Amniotic epithelial cell (primary cell): ENCODE measurements around the gene TNPO1.

Source experiments
- DNase-seq: peaks from one replicate; pipeline ENCODE4 v3.0.0-alpha.2; 2010; ENCODE audit warnings: low read depth

TNPO1 gene

DNA sequence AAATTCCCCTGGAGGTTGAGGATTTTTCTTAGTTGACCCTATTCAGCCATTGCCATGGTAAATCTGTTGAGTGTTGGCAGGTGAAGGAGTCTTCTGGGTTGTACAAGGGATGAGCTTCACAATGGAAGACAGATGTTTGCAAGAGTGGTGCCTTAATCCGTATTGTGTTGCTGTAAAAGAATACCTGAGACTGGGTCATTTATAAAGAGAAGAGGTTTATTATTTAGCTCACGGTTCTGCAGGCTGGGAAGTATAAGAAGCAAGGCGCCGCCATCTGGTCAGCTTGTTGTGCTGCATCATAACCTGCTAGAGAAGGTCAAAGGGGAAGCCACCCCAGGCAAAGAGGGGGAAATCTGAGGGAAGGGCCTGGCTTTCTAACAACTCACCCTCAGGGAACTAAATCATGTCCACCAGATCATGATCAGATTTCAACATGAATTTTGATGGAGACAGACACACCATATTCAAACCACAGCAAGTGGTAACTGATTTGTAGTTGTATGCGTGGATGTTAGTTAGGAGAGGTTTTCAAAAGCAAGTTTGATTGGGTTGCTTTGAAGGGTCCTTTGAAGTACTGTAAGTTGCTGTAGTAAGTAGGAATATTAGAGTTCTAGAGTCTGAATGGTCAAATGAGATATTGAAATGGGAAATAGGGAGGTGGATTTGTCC lies 2.5 kb downstream of the TNPO1 start:
- peak; percentile 71 for DNase-seq

DNA sequence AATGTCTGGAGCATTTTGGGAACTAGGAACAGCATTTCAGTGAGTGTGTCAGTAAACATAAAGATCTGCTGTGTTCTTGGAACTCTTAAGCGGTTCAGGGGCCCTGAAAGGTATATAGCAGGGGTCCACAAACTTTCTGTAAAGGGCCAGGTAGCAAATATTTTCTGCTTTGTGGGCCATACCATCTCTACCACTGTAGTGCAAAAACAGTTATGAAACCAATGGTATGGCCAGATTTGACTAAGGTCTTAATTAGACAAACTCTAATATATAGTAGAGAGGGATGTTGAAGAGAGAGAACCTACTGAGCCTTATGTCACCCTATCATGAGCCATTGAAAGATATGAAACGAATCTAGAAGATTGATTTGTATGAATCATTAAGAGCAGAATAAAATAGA lies 5.3 kb downstream of the TNPO1 start:
- DNase-seq: no peak

DNA sequence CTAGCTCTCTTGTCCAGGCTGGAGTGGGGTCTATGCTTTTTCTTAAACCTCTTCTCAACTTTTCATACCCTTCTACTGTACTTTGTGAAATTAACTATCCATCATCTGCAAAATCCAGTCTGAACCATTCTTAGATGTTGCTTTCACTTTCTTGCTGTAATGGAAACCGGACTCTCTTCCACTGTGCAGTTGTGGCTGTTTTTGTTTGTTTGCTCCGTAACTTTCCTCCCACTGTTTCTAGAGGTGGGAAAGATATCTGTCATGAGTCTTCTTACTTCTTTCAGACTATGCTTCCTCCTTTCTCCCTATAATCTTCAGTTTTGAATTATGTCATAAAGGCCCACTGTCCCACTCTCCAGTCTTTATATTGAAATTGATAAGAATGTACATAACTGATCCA lies 6.5 kb downstream of the TNPO1 start:
- peak; percentile 26 for DNase-seq

DNA sequence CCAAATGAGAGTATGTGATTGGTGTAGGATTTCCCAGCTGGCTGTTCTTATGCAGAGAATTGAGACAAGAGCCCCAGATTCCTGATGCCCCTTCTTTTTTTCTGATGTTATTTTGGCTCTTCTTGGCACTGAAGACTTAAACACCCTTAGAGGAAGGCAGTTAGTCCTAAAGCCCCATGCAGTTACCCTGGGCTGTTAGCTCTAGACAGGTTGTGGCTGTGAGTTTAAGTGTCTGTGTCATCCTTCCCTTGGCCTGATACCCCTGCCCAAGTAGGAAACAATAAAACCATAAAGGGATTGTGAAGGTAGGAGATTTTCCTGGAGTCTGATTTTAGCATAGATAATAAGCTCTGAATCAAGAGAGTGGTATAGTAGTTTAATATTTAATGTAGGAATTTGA lies 13.2 kb downstream of the TNPO1 start:
- no peak for DNase-seq

DNA sequence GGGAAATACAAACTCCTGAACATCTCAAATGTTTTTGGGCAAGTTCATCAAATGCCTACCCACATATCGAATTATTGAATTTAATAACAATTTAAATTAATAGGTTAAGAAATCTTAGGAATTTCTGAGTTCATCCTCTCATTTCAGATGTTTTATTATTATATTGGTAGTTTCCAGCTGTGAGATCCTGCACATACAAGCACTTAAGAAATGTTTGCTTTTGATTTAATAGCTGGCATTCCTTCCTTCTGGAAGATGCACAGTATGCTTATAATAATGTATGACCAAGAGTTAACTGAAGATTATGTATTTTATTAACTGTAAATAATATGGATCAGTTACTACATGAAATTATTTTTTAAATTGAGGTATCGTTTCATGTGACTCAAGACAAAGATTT lies 13.9 kb downstream of the TNPO1 start:
- DNase-seq: no peak

DNA sequence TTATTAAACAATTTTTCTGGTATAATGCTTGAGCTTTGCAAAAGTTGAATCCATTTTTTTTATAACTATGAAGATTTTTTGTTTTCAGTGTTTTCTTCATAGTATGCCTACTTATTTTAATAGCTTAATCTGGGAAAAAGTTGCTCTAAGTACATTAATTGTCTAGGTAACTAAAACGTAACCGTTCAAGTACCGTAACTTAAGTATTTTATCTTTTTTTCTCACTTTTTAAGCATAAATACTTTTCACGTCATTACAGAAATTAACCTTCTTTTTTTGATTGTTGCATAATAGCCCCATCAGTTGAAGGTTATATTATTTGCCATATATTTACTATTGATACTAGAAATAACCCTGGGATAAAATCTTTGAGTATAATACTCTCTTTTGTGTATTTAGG lies 15.2 kb downstream of the TNPO1 start:
- DNase-seq: no peak

DNA sequence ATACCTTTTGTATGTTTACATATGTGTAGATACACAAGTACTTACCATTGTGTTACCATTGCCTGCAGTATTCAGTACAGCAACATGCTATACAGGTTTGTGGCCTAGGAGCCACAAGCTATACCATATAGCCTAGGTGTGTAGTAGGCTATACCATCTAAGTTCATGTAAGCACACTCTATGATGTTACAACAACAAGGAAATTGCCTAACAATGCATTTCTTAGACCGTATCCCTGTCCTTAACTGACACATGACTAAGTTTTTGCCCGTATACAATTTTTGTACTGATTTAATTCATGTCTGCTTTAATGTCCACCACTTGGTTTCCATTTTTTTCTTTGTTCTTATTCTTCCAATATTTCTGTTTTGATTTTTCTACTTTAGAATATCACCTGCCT lies 18.5 kb downstream of the TNPO1 start:
- peak; percentile 57 for DNase-seq

DNA sequence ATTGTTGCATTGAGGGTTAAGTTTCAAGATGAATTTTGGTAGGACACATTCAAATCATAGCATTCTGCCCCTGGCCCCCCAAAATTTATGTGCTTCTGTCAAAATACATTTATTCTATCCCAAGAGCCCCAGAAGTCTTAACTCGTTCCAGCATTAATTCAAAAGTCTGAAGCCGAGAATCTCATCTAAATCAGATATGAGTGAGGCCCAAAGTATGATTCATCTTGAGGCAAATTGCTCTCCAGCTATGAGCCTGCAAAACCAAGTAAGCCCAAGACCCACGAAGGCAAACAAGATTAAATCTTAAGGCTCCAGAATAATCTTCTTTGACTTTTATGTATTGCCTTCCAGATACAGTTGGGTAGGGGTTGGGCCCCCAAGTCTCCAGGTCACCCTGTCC lies 19.2 kb downstream of the TNPO1 start:
- peak; percentile 75 for DNase-seq

DNA sequence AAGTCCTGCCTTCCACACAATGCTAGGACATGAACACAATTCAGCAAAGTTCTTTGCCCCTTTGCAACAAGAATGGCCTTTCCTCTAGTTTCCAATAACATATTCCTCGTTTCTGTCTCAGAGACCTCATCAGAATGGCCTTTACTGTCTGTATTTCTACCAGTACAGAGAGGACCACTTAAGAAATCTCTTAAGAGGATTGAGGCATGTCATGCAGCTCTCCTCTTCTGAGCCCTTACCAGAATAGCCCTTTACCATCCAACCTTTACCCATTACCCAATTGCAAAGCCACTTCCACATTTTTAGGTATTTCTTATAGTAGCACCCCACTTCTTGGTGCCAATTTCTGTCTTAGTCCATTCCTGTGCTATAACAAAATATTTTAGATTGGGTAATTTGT lies 20.3 kb downstream of the TNPO1 start:
- DNase-seq: no peak

DNA sequence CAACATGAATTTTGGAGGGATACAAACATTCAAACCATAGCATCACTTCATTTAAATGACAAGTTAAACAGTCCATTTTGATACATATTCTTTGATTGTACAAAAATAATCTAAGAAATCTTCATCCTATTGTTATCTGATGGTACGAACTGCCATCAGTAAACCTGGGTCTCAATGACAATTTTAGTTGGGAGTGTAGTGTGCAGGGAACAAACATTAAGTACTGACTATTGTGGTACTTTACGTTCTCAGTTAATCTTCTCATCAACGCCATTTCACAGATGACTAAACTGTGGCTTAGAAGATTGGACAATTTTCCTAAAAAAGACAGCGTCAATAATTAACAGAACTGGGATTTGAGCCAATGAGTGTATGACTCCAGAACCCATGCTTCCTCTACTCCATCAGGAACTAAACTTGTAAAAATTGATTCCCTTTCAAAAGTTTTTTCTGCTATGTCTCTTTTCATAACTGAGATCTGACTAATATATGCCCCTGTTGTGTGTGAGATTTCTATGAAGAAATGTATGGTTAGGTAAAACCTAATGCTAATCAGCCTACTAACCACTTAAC lies 21.1 kb downstream of the TNPO1 start:
- DNase-seq: no peak

DNA sequence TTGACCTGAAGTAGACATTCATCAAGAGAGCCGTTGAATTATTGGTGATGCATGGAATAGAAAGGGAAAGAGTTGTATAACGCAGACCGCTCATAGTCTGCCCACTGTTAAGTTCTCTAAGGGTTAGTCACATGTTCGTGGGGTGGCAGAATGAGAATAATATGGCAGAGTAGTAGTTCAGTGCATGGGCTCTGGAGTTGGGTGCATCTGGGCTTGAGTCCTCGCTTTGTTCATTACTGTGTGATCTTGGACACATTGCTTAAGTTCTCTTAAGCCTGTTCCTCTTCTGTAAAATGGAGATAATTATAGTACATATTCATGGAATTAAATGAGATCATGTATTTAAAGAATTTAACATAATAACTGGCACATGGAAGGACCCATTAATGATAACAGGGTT lies 23.6 kb downstream of the TNPO1 start:
- DNase-seq: no peak

DNA sequence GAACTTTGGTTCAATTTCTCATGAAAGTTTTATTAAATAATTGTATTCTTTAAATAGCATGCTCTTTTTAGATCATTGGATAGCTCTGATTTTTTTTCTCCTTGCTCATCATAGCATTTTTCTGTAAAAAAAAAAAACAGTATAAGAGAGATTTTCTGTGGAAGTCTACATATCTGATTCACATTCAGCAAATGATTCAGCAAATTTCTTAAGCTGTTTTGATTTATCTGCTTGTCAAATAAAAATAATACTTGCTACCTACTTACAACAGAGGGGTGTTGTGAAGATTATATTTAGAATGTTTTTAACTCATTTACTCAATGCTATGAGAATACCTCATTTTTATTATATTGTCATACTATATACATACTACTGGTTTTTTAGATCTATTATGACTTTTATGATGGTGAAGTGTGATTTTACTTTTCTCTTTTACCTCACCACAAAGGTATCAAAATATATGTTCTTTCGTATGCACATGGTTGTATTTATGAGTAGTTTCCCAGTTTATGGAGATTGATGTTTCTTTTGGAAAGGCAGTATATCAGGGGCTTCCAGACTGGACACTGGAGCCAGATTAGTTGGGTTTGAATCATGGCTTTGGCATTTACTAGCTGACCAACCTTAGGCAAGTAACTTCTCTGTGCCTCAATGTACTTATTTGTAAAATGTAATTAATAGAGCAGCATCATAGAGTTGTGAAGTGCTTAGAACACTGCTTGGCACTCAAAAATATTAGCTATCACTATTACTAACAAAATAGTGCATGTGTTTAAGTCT lies 25.5 kb downstream of the TNPO1 start:
- DNase-seq: peak; percentile 72

DNA sequence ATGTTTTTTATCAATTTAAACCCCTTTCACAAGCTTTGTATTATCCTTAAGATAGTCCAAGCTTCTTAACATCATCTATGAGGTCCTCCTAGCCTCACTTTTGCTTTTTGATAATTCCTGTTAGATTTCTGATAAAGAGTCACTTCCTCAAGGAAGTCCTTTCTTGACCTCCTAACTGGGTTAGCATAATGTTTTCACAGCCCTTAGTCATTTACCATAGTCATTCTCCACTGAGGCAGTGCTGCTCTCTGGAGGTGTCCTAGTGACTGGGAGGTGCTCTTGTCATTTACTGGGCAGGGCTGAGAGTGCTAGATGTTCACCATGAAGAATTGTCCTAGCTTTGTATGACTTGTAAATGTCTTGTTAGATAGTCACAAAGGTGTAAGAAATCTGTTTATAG lies 26.4 kb downstream of the TNPO1 start:
- DNase-seq: no peak

DNA sequence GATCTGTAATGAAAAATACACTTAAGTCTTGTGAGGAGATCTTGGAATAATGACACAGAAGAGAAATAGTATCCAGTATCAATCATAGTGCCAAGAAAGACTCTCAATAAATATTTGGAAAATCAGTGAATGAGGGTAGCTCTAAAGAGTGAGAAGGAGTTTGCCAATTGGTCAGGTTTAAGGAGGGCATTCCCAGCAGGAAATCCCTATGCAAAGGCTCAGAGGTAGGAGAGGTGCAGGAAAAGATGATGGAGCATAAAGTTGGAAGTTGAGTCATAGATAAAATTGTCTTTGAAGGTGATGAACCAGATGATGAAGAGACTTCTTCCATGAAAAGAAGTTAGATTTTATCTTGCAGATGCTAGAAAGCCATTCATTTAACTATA lies 27.8 kb downstream of the TNPO1 start:
- DNase-seq: no peak

DNA sequence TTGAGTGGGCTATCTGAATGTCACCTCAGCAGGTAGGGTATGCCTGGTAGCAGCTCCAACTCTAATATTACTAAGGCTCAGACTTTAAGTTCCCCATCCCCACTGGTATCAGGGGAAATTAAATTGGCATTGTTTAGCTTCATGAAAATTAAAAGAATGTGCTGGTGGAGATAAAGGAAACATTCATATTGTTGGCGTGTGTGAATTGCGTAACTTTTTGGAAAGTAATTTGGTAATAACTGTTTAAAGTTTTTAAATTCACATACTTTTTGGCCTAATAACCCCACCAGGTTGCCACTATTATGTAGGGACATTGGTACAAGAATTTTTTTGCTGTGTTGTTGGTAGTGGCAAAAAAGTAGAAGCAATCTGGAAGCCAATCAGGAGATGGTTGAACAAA lies 29.4 kb downstream of the TNPO1 start:
- DNase-seq: peak; percentile 62

DNA sequence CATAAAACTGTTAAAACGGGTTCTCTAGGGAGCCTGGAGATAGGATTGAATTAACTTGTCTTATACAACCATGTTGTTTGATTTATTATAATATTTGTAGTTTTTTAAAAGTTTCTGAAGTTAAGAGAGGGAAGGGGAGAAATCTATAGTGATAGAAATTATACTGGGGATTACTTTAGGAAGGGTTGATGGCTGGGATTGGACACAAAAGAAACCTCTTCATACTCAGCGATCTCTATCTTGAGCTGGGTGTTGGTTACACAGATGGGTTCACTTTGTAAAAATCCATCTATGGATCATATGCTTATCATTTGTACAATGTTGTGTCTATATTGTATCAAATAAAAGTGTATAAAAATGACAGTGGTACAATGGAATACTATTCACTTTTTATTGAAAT lies 30.0 kb downstream of the TNPO1 start:
- DNase-seq: no peak

DNA sequence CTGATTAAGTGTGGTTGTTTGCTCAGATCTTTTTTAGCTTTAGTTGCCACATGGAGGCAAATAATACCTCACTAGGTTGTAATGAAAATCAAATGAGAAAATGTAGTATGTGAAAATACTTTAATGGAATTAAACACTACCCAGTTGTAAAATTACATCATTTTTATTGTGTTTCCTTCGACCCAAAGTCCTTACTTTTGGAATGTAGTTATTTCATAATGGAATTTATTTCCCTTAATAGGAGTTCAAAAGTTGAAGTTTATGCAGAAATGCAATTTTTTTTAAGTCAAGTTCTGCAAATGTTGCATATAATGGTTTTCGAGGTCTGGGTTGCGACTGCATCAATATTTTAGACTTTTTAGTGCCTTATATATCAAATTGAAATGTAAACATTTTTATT lies 31.0 kb downstream of the TNPO1 start:
- no peak for DNase-seq

DNA sequence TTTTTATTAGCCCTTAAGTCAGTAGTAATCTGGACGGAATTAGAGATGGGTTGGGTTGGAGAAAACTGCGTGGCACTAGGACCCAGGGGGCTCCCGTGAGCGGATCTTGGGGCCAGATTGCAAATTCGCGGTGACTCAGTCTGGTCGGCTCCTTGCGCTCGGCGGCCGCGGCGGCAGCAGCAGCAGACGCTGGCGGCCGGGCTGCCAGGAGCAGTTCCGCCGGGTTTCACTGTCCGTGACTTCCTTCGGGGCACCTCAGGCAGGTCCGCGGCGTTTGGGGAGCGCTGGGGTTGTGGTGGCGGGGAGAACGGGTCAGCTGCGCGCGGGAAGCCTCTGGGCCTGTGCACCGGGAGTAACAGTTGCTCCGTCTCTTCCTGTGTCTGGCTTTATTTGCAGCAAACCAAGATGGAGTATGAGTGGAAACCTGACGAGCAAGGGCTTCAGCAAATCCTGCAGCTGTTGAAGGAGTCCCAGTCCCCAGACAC lies 31.6 kb downstream of the TNPO1 start:
- peak; percentile 92 for DNase-seq

DNA sequence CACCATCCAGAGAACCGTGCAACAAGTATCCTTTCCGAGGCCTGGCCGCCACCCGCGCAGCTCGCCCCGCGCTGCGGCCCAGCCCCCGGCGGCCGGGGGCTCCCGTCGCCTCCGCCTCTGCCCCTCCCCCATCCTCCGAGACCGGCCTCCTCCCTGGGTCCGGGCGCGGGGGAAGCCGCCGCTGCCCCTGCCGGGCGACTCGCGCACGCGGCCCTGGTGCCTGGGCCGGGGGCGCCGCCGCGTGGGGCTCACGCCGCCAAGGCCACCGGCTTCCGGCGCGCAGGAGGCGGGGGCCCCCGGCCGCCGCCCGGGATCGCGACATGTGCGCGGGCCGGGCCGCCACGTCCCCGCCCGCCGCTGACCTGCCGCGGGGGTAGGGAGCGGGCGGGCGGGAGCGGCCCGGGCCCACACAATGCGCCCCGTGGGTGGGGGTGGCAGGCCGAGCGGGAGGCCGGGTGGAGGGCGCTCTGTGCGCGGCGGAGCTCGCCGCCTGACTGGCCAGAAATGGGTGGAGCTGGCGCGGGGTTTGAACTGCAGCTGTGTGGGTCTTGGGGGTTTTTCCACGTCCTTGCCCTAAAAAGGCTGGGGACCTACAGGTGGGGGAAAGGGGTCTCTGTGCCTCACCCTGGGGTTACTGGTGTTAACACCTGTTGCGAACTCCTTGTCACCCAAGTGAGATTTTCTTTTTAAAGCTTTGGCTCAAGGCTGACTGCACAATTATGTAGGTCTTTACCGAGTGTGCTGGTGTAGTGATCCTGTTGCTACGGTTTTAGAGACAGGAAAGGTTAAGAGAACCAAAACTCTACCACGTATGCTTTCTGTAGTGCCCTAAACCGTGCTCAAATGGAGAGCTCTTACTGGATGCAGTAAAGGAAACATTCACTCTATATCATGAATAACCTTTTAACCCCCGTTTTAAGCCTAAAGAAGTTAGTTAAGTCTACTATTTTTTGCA lies 32.3 kb downstream of the TNPO1 start:
- DNase-seq: peak; percentile 35

DNA sequence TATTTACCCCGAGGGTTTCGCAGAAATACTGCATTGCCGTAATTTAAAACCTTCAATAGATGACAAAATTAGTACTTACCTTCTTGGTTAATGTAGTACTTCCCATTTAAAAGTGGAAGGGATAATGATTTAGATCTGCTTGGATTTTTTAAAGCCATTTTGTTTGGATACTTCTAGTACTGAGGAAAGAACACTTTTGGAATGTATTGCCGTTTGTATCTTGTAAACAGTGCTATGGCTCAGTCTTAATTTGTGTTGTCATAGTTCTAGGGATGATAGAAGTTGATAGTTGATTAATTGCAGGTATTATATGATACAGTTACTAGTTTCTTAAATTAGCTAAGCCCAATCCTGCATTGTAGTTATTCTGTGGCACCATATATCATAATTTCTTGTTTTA lies 33.1 kb downstream of the TNPO1 start:
- DNase-seq: no peak

DNA sequence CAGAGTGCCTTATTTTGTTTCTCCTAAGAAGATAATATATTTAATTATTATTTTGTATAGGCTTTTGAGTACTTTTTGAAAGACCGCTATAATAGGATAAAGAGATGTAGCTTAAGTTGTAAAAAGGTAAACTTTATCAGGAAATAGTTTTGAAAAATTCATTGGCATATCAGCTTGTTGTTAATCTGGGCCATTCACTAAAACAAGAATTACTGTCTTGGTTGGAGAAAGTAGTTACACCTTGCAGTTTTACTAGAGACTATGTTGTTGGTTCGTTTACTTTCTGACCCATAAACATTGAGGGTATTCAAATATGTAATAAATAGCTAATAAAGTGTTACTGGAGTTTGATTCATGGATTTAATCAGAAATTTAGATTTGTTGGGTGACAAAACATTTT lies 33.7 kb downstream of the TNPO1 start:
- no peak for DNase-seq

DNA sequence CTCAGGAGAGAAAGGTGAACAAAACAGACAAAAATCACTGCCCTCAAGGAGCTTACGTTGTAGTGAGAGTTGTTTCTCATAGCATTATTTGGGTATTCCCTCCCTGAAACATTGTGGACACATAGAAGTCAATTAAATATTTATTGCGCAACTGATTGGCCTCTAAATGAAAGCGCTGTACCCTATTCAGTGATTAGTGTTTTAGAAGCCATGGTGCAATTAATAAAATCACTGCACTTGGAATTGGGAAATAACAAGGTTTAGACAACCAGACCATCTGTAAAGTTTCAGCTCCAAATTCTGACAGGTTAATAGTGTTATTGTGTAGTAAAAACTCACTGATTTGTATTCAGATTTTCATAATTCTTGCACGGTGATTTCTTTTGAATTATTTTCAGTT lies 35.9 kb downstream of the TNPO1 start:
- DNase-seq: peak; percentile 58
